Measurements from ENCODE around the gene RRP8.

RRP8 gene

GRCh38 chr11:6616596-6617250, 13.3 kb upstream of the RRP8 start:
- DNase-seq: no peak

GRCh38 chr11:6615882-6616585, 12.6 kb upstream of the RRP8 start:
- DNase-seq: no peak

DNA sequence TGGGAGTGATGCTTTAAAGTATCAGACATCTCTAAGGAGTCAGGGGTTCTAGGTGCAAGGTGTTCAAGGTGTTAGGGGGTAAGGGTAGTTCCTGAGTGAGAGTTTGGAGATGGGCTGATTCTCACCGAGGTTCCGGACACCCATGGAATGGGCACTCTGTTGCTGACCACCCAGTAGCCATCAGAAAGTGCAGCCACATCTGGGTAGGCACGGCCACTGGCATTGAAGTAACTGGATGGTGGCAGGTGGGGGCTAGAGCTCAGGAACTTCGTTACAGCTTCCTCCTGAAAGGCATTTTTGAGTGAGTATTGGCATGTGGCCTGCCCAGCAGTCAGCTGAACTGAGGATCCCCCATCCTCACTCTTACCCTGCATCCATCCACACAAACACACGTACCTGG, 11.6 kb upstream of the RRP8 start:
- no peak for DNase-seq

DNA sequence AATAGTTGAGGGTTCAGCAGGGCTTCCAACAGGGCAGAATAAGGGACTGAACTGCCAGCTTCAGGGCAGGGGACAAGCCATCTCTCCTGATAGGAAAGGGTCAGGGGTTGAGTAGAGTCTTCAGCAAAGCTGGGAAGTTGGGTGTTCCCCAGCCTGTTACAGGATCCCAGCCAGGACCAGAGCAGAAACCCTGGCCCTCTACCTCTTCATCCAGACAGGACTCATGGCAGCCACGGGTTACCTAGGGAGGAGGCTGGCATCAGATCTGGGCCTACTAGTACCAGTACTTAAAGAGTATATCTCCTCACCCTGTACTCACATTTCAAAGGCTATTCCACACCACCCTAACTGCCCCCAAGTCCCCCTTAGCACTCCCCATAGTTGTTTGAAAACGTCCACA, 11.0 kb upstream of the RRP8 start:
- no peak for DNase-seq

- no peak for DNase-seq
Observed at GRCh38 chr11:6613496-6613895, 10.1 kb upstream of the RRP8 start.

DNA sequence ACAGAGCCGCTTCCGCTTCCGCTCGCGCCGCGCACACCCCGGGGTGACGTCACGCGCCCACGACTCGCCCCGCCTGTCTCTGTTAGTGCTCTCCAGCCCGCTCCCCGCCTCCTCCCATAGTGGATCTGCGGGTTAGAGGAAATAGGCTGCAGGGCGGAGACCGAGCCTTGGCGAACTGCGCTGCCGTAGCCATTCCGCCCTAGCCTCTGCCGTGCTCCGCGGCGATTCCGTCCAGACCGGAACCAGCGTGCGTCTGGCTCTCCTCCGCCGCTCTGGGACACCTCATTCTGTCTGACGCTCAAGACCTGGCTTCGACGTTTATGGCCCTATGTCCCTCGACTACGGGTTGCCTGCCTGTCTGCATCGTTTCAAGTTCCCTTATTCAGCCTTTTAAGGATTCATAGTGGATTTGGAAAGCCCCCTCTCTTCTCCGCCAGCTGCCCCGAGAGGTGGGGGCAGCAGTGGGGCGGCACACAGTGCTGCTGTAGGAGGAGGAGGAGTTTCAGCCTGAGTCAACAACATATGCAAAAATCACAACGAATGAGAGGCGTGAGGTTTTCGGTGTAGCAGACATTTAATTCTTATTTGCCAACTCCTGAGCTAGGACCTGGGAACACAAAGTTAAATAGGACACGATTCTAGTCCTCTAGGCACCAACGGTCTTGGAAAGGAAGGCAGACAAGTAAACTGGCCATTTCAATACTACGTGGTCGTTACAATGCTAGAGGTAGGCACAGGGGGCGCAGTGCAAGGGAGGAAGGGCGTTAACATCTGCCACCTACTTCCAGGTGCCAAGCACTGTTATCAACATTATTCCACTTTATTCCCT, 9.0 kb upstream of the RRP8 start, which contains the start of gene TAF10:
TSS of gene TAF10 (minus strand) at position 4 of the 829 bp plus-strand sequence. CDS start 27 bp downstream, outside the sequence.
- DNase-seq: peak; percentile 95

DNA sequence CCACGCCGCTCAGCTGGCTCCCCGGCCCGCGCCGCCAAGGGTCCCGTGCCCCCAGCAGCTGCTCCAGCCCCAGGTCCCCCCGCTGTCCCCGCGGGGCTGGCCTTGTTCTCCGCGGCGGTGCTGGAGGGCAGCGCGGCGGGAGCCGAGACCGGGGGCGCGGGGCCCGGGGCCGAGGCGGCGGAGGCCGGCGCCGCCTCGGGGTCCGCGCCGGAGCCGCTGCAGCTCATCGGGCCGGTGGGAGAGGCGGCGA, 8.5 kb upstream of the RRP8 start:
- DNase-seq: no peak

DNA sequence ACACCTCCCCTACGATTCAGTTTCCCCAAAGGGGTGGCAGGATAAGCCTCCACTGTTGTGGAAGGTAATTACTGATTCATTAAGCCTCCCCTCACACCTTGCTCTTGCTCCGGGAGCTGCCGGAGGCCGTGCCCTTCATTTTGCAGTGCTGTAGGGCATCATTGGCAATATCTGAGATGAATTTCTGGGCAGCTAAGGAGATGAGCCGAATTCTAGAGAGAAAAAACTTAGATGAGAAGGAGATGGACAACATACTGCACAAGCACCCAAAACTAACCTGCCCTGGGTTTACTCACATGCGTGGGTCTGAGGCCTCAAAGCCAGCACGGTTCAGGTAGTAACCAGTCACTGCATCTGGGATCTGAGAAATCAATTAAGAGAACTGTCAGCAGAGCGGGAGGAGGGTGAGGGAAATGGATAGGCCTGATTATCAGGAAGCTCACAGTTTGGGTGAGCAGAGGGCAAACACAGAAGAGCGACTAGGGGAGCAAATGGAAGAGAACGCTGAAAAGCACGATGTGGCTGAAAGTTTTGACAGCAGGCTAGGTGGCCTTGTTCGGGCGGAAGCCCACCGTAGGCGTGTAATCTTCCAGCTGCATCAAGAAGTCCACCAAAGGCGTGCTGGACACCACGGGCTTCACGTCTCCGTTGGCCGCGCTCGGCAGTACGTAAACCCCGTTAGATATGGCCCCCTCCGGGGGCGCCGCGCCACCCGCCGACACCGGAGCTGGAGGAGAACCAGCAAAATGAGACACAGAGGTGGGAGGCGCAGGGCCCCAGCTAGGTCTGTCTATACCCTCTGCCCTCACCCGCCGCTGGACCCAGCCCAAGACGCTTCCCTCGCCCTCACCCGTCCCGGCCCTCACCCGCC, 7.9 kb upstream of the RRP8 start:
- peak; percentile 29 for DNase-seq

DNA sequence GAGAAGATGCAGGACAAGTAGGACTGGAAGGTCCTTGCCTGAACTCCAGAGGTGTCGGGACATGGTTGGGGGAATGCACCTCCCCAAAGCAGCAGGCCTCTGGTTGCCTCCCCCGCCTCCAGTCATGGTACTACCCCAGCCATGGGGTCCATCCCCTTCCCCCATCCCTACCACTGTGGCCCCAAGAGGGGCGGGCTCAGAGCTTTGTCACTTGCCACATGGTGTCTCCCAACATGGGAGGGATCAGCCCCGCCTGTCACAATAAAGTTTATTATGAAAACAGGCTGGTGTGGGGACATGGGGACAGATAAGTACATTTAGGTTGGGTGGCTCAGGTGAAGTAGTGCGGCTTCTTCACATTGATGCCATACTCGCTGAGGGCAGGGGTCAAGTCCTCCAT, 7.2 kb upstream of the RRP8 start:
- DNase-seq: no peak

GRCh38 chr11:6609502-6610015, 6.1 kb upstream of the RRP8 start:
- DNase-seq: no peak

DNA sequence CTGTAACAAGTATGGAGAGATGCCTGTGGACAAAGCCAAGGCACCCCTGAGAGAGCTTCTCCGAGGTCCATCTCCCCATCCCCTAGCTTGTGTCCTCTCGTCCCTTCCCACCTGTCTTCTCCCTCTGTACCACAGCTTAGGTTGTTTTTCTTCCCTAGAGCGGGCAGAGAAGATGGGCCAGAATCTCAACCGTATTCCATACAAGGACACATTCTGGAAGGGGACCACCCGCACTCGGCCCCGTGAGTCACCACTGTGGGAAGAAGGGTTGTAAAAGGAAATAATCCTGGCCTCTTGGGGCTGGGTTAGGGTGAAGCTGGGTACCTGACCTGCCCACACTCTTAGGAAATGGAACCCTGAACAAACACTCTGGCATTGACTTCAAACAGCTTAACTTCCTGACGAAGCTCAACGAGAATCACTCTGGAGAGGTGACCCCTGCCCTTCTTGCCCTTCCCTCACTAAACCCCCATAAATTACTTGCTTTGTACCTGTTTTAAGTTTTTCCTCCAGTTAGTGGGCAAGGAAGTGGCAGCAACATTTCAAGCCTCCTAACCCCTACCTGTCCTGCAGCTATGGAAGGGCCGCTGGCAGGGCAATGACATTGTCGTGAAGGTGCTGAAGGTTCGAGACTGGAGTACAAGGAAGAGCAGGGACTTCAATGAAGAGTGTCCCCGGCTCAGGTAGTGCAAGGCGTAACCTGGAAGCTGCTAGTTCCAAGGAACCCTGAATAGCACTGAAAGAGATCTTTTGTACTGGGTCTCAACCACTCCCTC, 5.5 kb upstream of the RRP8 start:
- DNase-seq: no peak

DNA sequence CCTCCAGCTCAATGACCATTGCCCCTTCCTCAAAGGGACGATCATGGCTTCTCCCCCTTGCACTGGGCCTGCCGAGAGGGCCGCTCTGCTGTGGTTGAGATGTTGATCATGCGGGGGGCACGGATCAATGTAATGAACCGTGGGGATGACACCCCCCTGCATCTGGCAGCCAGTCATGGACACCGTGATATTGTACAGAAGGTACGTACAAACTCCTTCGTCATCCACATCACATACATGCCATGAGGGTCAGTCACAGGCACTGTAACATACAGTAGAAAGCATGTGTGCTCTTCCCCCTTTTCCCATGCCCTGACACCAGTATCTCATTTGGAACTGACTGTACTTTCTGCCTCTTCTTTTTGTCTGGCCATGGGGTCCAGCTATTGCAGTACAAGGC, 4.6 kb upstream of the RRP8 start:
- DNase-seq: no peak

GRCh38 chr11:6607190-6607795, 3.9 kb upstream of the RRP8 start:
- no peak for DNase-seq

GRCh38 chr11:6606471-6607189, 3.2 kb upstream of the RRP8 start:
- DNase-seq: peak; percentile 41

DNA sequence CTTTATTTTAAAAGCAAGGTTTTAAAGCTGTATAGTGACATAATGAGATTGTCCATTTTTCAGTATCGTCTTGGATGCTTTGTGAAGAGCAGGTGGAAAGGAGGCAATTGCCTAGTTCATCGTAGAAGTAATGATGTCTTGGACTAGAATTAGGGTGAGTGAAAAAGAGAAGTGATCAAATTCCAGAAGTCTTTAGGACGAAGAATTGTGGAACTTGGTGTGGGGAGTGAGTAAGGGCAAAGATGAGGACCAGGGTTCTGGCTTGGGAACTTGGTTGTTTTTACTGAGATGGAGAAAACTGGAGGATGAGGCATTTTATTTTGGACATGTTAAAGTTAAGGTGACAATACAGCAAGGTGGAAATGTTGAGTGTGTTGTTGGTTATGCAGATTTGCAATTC, 1.4 kb upstream of the RRP8 start:
- DNase-seq: no peak

DNA sequence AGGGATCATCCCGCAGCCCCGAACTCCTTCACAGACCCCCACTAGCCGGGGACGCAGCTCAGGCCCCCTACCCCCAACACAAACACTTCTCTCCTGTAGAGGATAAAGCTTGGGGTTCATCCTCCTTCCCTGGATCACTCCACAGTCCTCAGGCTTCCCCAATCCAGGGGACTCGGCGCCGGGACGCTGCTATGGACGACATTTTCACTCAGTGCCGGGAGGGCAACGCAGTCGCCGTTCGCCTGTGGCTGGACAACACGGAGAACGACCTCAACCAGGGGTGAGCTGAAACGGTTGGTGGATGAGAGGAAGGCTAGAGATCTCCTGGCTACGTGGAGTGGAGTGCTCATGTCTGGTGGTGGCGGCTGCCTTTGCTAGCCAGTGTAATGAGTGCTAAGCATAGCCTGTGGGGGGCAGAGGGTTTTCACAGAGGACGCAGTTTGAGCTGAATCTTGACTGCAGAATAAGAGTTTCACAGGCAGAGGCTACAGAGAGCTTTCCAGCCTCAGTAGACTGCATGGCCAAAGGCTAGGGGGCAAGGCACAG, 738 bp upstream of the RRP8 start:
- DNase-seq: peak; percentile 50

GRCh38 chr11:6602096-6602940, 1.1 kb downstream of the RRP8 start:
- DNase-seq: no peak

- no peak for DNase-seq
Observed at GRCh38 chr11:6601041-6601461, 2.4 kb downstream of the RRP8 start.

- no peak for DNase-seq
Observed at GRCh38 chr11:6599881-6600390, 3.5 kb downstream of the RRP8 start.

All from activated gamma-delta T cell treated with Interleukin-2 at 50 U/mL for 16 hours (primary cell).